ENCODE measurements around the gene EVA1A. TPM values are rescaled to one million over a fixed set of nuclear protein-coding genes. Genes with fewer than 3 reads are reported as not detected.

Gene EVA1A
- total RNA-seq, 1 experiment from 2014 or later: 0.68 TPM

DNA sequence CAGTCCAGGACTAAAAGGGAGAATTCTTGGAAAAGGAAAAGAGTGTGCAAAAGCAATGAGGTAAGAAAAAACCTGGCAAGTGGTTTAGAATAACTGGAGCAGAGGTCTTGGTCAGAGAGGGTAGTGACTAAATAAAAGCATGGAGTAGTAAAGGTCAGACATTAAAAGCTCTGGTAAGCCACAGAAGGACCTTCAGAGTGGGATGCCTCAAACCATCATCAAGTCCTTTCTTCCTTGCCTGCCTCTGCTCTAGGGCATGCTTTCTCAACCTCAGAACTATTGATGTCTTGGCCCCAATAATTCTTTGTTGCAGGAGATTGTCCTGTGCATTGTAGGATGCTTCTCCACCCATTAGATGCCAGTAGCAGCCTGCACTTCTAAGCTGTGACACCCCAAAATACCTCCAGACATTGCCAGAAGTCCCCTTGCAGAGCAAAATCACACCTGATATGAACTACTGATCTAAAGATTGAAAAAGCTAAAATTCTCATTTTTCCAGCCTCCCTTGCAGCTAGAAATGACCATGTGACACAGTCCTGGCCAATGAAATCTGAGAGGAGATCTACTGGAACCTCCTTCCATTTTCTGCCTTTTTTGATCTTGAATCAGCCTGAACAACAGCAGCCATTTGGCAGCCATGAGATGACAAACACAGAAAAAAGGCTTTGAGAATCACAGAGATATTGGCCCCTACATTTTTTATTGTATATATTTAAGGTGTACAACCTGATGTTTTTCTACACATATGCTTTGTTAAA, 48.1 kb downstream of the EVA1A start:
- no peak overlapping the region for H2BK5ac ChIP-seq (ENCODE audit: insufficient read length, low read length)
- no peak overlapping the region for H3K56ac ChIP-seq (ENCODE audit: insufficient read length, low read depth, low read length)
- no peaks in the 10 kb centered on the region for H4K20me1 ChIP-seq (ENCODE audit: control insufficient read depth, insufficient read depth, insufficient read length)
- no peak overlapping the region for H2BK15ac ChIP-seq (ENCODE audit: low read depth, low read length)
- no peak overlapping the region for H3K9ac ChIP-seq (ENCODE audit: extremely low read depth, insufficient read length, low read length)
- H3K36me3 Mint-ChIP-seq (ENCODE audit: insufficient read depth in 1 of 3, low read depth in 3 of 3): peaks cover 23 to 50% (median 25%) of the 10 kb centered on the region in 3 experiments
- no peak overlapping the region for H2BK12ac ChIP-seq (ENCODE audit: insufficient read length, low read depth, low read length)
- H3K18ac ChIP-seq (ENCODE audit: insufficient read length, low read depth, low read length): no peak overlapping the region
- H3K4me1 Mint-ChIP-seq: peaks cover 4 to 12% of the 10 kb centered on the region in 2 experiments; a peak in 3 of 4 replicates
- H3K9me3 ChIP-seq (ENCODE audit: control insufficient read depth, low read depth, low read length): peaks cover 9% of the 10 kb centered on the region
- H3K4ac ChIP-seq (ENCODE audit: low read depth, low read length): no peak overlapping the region
- H2BK120ac ChIP-seq (ENCODE audit: low read depth, low read length, poor library complexity, severe bottlenecking): no peak overlapping the region
- no peak overlapping the region for H2AFZ ChIP-seq (ENCODE audit: low read length)
- H3K27ac ChIP-seq (ENCODE audit: insufficient read length, low read depth, low read length): no peak overlapping the region
- H3K27me3 ChIP-seq (ENCODE audit: insufficient read depth, low read length): no peaks in the 10 kb centered on the region
- no peaks in the 10 kb centered on the region for H3K79me2 ChIP-seq (ENCODE audit: insufficient read depth, low read length)
- no peak overlapping the region for H3K27ac Mint-ChIP-seq
- no peaks in the 10 kb centered on the region for H3K4me1 ChIP-seq (ENCODE audit: insufficient read depth, low read length)
- no peak overlapping the region for H3K14ac ChIP-seq (ENCODE audit: insufficient read depth, low read length)
- H4K8ac ChIP-seq (replicated peaks; ENCODE audit: insufficient read length, low read depth, low read length): no peak overlapping the region
- no peak overlapping the region for H4K5ac ChIP-seq (ENCODE audit: insufficient read length, low read depth, low read length)
- no peak overlapping the region for H2BK20ac ChIP-seq (ENCODE audit: low read depth, low read length, poor library complexity, severe bottlenecking)
- no peak overlapping the region for H3K23ac ChIP-seq (ENCODE audit: insufficient read length, low read depth, low read length)
- TF ChIP-seq, protein P1, sequence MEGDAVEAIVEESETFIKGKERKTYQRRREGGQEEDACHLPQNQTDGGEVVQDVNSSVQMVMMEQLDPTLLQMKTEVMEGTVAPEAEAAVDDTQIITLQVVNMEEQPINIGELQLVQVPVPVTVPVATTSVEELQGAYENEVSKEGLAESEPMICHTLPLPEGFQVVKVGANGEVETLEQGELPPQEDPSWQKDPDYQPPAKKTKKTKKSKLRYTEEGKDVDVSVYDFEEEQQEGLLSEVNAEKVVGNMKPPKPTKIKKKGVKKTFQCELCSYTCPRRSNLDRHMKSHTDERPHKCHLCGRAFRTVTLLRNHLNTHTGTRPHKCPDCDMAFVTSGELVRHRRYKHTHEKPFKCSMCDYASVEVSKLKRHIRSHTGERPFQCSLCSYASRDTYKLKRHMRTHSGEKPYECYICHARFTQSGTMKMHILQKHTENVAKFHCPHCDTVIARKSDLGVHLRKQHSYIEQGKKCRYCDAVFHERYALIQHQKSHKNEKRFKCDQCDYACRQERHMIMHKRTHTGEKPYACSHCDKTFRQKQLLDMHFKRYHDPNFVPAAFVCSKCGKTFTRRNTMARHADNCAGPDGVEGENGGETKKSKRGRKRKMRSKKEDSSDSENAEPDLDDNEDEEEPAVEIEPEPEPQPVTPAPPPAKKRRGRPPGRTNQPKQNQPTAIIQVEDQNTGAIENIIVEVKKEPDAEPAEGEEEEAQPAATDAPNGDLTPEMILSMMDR (conservative IDR thresholded peaks at IDR 0.05): no peak
- DNase-seq: no peak
- H3K27me3 Mint-ChIP-seq (ENCODE audit: low read depth): no peaks in the 10 kb centered on the region; the same call in 1 of the 2 replicates
- H4K91ac ChIP-seq (ENCODE audit: insufficient read length, low read depth, low read length): no peak overlapping the region
- peaks cover 28 to 37% of the 10 kb centered on the region in 2 experiments for H3K9me3 Mint-ChIP-seq
- H3T11ph ChIP-seq (ENCODE audit: low read length): no peak overlapping the region
- no peaks in the 10 kb centered on the region for H3K79me1 ChIP-seq (ENCODE audit: insufficient read depth, low read depth, low read length, poor library complexity, severe bottlenecking)
- no peak overlapping the region for H2AK5ac ChIP-seq (ENCODE audit: insufficient read length, low read length)
- no peak overlapping the region for H3K4me3 Mint-ChIP-seq
- H3K4me2 ChIP-seq (ENCODE audit: insufficient read depth, insufficient read length, low read length): no peak overlapping the region
- H3K23me2 ChIP-seq (ENCODE audit: insufficient read length, low read depth, low read length, poor library complexity, severe bottlenecking): no peaks in the 10 kb centered on the region

All from H9 (cell line).